Measurements from ENCODE around the gene BBX.

Gene BBX

DNA sequence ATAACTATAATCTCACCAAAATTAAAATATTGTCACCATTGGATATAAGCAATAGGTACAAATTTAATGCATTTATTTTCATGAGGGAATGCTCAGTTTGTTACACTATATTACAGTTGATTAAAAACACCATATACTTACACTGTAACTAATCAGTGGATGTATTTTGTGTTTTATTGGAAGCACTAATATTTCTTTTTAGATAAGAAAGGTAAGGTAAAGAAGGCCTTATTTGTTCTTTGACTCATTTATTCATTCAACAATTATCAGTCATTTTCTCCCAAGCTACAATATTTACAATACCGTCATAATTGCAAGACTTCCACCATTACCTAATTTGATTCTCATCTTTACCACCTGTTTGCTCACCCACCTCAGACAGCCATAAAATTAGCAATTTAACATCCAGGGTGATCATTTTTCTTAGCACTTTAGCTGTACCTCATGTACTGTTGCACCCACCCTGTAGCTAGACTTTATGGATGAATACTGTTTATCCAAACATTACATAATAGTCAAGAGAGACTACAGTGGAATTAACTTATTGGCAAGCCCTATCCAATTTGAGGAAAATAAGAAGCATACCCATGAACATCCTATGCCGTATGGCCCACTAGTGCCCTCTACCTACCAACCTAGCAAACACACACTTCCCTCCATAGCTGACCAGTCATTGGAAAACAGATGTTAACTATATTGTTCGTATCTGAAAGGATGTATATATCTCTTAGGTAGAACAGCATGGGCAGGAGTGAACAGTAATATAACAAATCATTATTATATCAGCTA, 229.6 kb downstream of the BBX start:
- no peak for DNase-seq (ENCODE audit: low read depth)

DNA sequence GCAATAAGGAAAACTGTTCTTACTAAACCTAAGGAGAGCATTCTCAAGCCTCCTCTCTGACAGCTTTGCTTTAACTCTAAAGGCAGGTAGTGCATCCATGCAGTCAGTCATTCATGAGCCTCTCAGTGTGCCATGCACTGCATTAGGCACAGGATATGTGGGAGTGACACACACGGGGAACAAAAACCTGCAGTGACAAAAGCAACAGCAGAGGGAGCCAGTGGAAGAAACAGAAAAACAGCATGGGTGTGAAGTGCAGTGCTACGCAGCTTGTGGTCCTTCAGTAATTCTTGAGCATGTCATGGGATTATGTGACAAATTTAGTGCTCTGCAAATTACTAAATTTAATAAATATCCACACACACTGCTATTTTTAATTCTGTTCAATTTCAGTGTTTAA, 230.7 kb downstream of the BBX start:
- no peak for DNase-seq (ENCODE audit: low read depth)

DNA sequence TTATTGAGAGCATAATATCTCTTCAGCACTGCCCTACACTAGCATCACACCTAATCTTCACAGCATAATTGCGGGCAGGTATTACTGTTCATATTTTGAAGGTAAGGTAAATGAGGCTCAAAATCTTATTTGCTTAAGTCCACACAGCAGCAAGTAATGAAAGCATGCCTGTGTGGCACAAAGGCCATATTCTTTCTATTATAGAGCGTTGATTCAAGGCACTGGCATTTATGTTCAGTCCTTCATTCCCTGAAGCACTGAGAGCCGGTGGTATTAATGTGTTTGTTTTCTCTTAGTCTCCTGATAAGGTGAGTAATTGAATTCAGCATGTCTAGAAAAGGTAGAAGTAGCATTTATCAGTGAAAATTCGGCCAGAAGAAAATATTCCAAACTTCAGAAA, 231.2 kb downstream of the BBX start:
- DNase-seq (ENCODE audit: low read depth): no peak

DNA sequence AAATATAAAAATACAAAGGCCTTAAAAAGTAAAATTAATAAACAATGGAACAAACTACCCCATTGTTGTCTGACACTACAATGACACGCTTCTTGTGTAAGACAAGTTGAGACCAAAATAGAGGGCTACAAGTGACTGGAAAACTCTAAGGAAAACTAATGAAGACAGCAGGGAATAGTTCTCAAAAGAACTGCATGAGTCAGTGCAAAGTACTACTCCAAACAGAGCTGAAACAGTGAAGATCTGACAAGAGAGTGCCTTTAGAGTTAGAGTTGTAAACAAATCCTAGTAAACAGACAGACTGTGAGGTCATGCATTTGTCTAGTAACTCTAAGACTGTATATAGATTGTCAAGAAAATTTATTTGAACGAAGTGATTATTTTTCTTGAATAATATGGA, 233.9 kb downstream of the BBX start:
- no peak for DNase-seq (ENCODE audit: low read depth)

DNA sequence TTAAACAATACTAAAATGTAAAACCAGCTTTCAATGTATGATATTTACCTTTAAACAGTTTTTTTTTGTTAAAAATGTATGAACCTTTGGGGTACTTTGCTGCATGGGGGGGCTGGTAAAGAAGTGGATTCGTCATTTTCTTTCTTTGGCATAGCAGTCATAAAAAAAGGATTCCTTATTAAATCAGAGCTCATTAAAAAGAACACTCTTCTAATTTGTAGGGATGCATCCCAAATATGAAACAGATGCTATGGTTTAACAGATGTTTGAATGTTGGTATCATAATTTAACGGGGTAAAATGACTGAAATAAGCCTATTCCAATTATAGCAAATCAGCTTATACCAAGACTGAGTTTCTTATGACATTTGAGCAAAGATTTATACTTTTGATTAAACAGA, 234.4 kb downstream of the BBX start:
- no peak for DNase-seq (ENCODE audit: low read depth)

DNA sequence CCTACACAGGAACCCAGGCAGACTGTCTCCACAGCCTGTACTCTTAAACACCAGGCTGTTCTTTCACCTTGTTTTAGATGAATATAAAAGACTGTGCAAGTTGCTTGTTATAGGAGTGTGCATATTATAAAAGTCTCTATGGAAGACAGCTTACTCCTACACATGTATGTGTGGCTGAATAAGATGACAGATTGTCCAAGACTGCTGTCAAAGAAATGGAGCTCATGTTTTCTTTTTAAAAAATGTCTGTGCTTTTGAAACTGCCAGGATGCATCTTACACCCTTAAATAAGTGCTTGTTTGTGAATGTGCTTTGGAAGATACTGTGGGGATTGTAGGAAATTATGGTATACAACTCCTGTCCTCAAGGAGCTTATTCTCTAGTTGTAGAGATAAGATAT, 237.4 kb downstream of the BBX start:
- no peak for DNase-seq (ENCODE audit: low read depth)

DNA sequence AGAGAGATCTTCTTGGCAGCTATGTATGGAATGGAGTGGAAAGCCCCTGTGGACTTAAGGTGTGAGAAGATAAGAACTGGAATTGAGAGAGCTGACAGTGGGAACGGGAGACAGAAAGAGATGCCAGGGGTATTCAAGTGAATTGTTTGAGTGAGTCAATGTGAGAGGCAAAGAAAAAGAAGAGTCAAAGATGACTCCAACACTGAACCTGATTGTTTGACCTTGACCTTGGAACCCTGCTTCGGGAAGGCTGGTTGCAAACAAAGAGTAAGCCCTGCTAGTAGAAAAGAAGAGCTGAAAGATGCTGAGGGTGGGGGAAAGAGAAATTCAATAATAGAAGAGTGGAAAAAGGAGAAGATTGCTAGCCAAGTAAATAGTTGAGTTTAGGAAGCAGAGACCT, 238.6 kb downstream of the BBX start:
- DNase-seq (ENCODE audit: low read depth): no peak

DNA sequence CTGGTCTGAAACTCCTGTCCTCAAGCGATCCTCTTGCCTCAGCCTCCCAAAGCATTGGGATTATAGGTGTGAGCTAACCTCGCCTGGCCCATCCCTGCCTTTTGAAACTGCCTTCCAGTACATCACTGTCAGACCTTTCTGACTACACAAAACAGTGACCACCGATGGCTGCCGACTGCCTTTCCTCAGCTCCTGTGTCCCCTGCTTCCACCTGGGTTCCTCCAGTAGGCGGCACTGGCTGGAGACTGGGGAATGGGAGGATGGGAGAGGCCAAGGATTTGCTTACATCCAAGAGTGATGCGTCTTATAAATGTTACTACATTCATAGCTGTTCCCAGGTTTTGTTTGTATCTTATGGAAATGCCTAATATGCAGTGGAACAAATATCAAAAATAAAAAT, 242.8 kb downstream of the BBX start:
- no peak for DNase-seq (ENCODE audit: low read depth)

DNA sequence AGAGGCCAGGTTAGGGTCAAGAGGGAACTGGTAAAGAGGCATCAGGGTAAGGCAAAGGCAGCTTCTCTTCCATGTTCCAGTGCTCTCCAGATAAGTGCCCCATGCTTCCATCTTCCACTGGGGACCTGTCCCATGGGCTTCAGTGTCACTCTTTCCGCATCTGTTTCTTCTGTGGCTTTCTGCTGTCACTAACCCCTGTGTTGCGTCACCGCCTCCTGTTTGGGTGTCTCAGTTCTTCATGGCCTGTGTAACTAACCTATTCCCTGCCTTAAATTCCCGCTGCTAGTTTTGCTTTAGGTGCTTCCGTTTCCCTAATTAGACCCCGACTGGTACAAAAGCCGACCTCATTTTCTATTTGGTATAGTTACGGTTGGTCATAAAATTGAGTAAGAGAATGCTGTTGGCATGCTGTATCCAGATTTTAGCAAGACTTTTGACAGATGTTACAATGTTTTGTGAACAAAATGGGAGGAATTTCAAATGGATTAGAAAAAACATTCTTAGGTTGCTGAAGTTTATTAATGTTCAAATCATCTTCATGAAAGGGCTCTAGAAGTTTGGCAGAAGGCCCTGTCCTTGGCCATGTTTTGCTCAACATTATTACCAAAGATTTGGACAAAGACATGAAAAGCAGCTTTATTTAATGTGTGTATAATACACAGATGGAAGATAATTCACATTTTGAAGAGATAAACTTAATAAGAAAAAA, 245.3 kb downstream of the BBX start:
- DNase-seq (ENCODE audit: low read depth): no peak

DNA sequence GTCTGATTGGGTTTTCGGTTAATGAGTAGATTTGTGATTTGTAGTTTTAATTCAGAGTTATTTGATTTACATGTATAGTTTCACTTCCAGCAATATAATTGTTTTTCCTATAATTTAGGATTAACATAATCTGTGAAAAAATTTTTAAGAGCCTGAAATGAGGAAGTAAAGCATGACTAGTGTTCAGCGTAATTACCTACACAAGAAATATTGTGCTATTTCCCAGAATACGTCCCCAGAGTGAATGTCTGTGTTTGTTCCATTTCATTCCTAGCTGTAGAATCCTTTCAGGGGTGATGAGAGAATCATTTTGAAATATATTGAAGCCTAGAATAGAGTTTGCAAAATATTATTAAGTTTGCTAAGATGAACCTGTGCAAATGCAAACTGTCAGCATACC, 247.1 kb downstream of the BBX start:
- no peak for DNase-seq (ENCODE audit: low read depth)

DNA sequence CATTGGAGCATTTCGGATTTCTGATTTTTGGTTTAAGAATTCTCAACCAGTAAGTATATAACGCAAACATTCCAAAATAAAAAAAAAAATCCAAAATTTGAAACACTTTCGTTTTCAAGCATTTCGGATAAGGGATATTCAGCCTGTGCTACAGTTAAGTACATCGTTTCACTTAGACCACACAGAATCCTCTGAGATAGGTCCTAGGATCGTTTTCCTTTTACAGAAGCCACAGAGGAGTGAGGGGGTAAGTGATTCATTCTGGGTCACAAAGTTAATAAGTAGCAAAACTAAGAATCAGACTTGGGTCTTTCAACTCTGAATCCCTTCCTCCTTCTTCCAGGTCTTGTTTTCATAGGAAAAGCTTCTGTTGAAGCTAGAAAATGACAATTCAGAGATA, 249.3 kb downstream of the BBX start:
- DNase-seq (ENCODE audit: low read depth): no peak

DNA sequence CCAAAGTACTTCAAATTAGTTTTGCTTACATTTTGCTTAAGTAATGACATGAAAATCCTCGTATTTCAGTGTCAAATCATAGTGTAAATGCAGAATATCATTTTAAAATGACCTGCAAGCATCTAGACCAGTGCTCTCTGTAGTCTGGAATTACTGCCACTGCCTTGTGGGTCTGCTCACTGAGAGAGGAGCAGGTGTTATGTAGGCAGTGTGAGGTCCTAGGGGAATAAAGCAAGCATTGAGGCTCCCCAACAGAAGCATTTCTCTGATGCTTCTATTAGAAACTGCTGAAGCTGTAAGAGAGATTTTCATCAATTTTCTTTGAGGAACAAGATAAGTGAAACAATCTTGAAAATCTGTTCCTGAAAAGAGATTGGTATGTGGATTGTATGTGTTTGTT, 253.2 kb downstream of the BBX start:
- DNase-seq (ENCODE audit: low read depth): no peak

DNA sequence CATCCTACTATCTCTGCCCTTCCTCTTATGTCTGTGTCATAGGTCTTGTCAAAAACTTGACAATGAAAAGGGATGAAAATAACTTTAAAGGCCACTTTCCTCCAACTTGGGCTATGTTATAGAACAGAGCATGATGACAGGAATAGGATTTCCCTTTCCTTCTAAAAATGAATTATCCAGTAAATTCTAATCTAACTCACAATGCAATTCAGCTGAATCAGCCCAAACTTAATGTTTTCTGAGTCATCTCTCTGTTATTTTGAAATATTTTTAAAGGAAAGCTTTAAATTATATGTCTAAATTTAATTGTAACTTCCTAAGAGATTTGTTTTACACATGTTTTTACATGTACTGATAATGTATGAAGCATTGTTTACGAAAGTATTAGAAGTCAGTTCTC, 258.5 kb downstream of the BBX start:
- no peak for DNase-seq (ENCODE audit: low read depth)

DNA sequence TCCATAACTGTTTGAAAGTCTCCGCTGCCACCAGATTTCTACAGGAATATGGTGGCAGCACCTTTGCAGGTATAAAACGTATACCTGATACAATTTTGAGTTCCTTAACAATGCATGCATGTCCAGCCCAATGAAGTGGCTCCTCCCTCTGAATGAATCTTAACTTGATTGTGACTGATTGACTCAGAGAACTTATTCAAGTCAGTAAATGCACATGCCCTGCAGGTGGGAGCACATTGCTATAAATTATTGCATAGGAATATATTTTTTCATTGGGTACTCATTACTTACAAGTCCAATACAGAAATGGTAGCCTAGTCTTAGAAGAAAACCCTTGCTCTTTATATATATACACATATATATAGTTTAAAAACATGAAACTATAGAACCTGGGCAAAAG, 259.3 kb downstream of the BBX start:
- DNase-seq (ENCODE audit: low read depth): no peak

DNA sequence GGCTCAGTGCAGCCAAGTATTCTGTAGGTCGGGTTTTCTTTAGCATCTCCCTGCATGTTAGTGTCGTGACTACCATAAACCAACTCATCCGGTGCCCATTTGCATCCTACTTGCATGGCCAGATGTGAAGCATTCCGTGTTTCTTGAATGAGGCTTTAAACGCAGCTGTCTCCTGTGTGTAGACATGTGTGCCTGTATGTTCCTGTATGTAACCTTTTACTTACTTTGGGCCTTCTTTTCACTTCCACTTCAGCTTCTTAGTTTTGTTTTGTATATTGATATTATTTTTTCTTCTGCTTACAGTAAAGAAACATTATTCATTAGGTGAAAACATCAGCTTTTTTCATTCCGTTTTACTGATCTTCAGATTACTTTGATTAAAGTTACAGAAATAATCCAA, 267.9 kb downstream of the BBX start:
- DNase-seq (ENCODE audit: low read depth): no peak

DNA sequence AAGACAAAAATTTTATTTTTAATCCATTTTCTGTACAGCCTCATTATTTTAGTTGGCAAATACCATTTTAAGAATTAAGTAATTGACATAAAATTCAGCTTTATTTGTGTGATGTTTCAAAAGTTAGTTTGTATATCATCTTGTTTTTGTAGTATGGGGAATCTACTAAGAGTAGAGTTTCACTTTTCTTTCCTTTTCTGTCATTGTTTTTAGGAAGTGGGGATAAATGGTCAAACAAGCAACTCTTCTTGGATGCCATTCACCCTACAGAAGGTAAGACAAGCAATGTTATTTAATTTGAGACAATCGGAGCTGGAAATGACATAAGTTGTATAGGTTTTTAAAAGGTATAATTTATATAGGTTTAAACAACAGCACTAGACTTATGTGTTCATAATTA, 268.3 kb downstream of the BBX start:
- no peak for DNase-seq (ENCODE audit: low read depth)

DNA sequence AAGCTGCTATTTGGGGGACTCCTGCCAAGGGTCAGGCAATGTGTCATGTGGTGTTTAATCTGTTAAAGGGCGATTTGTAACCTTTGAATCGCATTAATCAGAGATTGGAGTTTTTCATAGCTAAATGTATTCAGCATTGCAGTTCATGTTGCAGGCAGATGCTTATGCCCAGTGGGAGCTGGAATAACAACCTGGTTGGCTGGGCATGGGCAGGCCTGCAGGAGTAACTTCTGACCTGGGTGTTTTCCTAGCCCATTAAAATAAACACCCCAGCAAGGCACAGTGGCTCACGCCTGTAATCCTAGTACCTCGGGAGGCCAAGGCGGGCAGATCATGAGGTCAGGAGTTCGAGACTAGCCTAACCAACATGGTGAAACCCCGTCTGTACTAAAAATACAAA, 268.7 kb downstream of the BBX start:
- DNase-seq (ENCODE audit: low read depth): no peak

DNA sequence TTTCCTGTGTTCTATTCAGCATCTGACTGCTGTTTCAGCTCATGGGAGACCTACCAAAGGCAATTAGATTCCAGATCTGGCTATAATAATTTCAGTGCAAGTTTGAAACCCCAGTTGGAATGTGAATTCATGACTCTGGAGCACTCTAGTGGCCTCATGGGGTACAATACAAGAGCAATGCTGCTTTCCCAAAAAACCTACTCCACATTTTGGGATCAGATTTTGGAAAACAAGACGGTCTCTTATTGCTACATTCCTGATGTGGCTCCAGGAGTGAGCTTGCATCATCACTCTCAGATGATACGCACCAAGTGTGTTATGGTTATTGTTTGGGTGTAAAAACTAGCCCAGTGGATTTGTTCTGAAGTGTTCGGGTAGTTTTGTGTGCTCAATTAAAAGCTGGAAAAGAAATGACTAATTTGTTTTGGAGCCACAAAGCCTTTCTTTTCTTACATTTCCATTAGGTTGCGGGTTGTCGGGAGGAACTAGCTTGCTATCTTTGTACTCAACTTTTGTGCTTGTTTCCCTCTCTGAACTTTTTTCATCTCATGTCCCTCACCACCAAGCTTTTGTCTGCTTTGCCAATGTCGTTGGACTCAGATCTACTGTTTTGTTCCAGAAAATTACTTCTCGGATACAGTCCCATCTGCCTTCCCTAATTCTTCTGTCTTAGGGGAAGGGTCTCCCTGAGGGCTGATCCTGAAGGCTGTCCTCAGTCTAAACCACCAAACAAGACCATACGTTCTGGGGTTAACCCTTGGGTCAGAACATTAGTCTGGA, 272.1 kb downstream of the BBX start:
- DNase-seq (ENCODE audit: low read depth): no peak

DNA sequence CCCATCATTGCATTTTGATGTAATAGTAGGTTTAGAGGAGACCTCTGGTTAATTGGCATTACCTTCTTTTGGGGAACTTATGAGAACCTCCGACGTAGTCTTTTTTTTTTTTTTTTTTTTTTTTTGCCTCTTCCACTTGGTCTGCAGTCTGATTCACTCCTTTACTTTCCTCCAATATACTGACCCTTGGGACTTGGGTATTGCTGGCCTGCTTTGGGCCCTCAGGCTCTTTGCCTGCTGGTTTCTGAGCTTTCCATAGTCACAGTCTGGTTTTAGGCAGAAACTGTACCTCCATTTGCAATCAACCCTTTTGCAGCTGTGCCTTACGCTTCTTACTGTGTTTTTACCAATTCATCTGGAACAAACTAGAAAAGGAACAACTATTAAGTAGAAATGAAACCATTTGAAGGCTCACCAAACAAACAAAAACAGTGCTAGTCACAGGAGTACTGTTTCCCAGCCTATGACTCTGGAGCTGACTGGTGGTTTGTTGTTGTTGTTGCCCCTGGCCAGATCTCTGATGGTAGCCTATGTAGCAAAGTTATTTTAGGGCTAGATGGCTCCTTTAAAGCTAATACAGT, 272.8 kb downstream of the BBX start:
- DNase-seq (ENCODE audit: low read depth): no peak

DNA sequence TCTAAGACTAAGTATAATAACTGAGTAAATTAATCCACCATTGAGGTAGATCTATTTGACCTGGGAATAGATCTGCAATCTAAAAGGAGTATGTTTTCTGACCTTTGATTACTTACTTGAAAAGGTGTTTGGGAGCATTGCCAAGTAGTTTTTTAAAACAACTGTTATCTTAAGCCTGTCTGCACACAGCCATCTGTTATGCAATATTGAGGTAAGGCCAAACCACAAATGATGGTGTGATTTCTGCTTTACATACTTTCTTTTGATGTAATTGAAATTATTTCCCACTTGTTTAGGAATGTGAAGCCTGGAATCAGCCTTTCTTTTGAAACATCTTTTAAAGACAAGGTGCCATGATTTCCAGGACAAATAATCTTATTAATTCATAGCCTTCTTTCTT, 274.0 kb downstream of the BBX start:
- DNase-seq (ENCODE audit: low read depth): no peak

DNA sequence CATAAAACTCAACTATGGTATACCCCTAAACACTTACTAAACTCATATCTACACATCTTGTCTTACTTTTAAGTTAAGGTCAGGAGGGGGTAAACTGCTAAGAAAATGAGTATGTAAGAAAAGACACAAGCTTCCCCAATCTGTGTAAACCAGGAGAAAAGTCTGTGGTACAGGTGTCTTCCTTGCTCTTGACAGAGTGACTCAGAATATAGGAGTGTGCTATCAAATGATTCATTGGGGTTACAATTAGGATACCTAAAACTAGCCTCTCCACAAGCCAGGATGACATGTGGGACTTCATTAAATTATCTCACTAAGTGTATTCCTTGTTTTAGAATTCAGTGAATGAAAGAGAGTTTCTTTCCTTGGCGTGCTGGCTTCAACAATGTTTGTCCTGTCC, 274.8 kb downstream of the BBX start:
- DNase-seq (ENCODE audit: low read depth): no peak

DNA sequence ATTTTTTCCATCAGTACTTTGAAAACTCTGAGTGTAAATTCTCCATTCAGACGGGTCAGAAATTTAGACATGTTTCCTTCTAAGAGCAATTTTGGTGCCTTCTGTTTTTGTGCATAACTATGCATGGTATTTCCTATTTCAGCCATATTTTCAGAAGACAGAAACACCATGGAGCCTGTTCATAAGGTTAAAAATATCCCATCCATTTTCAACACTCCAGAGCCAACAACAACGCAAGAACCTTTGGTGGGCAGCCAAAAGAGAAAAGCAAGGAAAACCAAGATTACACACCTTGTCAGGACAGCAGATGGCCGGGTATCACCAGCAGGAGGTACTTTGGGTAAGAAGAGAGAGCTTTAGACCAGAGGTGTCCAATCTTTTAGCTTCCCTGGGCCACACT, 275.6 kb downstream of the BBX start:
- no peak for DNase-seq (ENCODE audit: low read depth)

DNA sequence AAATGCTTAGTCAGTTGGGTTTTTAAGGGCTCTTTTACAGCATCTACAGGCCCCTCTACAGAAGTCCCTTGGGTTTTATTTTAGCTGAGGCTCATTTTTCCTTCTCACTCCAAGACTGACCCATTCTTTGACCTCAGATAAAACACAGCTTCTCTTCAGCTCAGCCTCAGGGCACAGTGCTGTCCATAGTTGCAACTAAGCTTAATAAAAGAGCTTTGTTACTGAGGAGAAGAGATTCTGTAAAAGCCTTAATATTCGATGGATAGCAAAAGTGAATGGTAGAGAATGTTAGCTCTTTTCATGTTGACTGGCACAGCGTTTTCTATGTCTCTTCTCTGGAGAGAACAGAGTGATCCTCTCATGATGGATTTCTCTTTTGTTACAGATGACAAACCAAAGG, 277.9 kb downstream of the BBX start:
- DNase-seq (ENCODE audit: low read depth): no peak

Measured in stimulated activated CD8-positive, alpha-beta memory T cell treated with anti-CD3 and anti-CD28 coated beads, Interleukin-7, amount 100 ng/mL, for 24 hours (primary cell).